Cerebellar nuclear complex (tissue), 1 donor: Measurements from ENCODE around the gene SH3GLB2.
"Not testable (repeated sequence)": the region's sequence is repeated elsewhere in the genome, so short reads cannot be mapped to it uniquely, and the experiment has no call there.

Experiments used
- DNase-seq, 2 experiments: peaks; one replicate each; lab custom pipeline; 2025; lab: John Stamatoyannopoulos, UW

Gene SH3GLB2

DNA sequence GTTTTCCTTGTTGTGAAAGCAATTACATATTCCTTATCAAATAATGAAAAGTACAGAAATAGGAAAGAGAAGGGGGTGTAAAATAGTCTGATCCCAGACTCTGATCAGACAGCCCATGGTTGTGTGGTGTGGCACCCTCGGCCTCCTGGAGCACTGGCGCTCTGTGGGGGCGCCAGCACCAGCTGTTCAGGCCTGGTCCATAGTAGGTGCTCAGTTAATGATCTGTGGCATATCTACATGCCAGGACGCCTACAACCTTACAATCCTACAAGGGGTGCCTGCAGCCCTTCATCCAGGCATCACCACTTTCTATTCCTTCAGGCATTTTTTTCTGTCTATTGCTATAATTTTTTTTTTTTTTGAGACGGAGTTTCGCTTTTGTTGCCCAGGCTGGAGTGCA lies 24.9 kb upstream of the SH3GLB2 start:
- no peak for DNase-seq

DNA sequence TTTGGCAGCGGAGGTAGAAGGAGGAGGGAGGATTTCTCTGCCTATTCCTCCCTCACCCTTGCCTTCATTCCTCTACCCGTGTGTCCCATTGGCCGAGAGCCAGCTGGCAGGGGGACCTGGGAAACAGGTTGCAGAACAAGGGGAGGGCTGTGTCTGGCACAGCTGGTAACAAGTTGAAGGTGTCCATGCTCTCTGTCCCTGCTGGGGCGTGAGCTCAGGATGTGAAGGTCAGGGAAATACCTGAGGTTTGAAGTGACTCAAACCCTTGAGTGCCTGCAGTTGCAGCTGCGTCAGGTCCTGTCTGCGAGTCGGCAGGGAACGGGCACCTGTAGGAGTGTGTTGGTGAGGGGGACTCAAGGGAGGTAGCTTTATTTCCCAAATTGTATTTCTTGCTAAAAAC lies 24.5 kb upstream of the SH3GLB2 start:
- peak in 1 of 2 experiments; percentile 44 for DNase-seq

DNA sequence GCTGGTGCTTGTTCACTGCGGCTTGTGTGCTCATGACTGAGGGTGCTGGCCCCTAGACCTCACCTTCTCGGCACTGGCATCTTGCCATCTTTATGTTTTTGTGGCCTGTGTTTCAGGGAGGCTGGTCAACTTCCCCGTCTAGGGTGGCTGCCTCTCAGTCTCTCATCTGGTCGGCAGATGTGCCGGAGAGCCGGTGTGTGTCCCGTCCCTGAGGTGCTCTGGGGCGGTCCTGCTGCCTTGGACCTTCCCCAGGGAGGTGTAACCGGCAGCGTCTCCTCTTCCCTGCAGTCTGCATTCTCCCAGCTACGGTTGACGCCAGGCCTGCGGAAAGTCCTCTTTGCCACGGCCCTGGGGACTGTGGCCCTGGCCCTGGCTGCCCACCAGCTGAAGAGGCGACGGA lies 13.9 kb upstream of the SH3GLB2 start:
- no peak for DNase-seq

DNA sequence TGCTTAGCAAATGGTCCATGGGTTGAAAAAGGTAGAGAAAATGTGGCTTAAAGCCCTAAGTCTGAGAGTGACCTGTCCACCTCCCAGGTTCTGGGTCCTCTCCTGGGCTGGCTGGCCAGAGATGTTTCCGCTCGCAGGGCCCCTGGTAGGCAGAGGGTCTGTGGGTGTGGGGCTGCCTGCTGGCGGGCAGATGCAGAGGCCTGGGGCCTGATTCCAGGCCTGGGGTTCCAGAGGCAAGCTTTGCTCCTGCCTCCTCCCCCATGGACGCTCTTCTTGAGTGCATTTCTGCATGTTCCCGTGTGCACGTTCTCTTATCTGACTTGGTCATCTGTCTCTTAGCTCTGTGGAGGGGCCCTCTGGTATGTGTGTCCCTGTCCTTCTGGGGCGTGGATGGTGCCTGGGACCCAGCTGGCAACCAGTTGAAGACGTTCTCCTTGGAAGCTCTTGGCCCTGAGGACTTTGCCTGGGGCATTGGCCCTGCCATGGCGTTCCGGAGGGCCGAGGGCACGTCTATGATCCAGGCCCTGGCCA lies 12.0 kb upstream of the SH3GLB2 start:
- no peak for DNase-seq

DNA sequence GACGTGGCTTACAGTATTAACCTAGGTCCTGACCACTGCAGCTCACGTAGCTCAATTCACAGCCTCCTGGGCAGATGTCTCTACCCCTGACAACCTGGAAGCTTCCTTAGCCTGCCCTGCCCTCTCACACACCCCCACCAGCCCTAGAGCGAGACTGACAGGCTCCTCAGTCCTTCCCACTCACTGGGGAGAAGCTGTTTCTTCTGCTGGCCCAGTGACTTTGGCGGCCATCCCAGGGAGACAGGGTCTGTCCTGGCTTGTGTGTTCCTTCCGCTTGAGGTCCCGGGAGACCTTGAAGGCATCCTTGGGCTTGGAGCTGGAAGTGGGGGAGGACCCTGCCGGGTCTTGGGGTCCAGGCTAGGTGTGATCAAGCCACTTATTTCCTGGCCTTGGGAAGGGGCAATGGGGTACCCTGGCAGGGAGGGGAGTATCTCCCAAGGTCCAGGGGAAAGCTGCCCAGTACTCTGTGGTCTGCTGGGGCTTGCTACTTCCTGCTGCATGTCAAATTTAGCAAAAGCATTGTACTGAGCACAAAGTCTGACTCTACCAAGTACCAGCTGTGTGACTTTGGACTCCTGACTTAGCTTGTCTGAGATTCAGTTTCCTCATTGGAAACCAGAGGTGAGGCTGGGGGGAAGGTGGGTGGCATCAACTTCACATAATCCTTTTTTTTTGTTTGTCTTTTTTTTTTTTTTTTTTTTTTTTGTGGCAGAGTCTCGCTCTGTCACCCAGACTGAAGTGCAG lies 10.2 kb upstream of the SH3GLB2 start:
- no peak for DNase-seq

DNA sequence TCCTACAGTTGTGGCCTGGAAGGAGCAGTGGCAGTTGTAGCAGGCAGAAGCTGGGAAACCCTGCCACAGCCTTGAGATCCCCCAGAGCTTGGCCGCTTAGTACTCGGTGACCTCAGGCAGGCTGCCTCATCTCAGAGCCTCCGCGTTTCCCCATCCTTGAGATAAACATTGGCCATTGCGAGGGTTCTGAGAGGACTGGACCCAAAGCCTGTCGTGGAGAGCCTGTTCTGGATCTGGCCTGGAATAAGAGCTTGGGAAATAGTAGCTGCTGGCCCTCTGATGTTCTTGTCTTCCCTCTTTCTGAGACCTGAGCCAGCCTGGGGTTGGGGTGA lies 9.6 kb upstream of the SH3GLB2 start:
- no peak for DNase-seq

DNA sequence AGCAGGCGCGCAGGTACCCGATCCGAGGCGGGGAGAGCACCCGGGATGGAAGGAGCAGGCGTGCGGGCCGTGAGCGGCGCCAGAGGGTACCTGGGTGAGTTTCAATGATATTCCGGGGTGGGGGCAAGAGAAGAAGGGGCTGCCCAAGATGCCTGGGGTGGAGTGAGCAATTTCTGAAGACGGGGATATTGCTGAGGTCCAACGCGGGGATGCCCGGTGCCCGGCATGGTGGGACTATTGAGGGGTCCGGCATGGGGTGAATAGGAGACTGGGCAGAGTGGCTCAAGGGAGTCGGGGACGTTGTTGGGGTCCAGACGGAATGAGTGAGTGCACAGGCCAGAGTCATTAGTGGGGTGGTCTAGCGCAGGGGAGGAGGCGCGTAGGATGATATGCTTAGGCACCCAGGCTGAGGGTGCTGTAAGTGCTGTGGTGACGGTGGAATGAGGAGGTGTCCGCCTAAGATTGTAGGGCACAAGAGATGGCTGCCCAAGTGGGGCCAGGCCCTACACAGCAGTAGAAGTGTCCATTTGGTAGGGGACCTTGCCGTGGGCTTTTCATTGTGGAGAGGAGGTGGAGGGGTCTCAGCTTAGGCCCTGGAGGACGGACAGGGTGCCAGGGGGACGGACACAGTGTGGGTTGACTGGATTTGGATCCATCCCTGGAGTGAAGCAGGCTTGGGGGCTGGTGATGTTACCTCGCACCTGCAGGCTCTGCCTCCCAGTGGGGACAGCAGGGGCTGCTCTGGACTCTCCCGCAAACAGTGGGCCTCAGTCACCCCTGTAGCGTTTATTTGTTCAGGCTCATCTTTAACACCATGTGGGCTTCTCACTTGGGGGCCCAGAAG lies 9.0 kb upstream of the SH3GLB2 start:
- no peak for DNase-seq

DNA sequence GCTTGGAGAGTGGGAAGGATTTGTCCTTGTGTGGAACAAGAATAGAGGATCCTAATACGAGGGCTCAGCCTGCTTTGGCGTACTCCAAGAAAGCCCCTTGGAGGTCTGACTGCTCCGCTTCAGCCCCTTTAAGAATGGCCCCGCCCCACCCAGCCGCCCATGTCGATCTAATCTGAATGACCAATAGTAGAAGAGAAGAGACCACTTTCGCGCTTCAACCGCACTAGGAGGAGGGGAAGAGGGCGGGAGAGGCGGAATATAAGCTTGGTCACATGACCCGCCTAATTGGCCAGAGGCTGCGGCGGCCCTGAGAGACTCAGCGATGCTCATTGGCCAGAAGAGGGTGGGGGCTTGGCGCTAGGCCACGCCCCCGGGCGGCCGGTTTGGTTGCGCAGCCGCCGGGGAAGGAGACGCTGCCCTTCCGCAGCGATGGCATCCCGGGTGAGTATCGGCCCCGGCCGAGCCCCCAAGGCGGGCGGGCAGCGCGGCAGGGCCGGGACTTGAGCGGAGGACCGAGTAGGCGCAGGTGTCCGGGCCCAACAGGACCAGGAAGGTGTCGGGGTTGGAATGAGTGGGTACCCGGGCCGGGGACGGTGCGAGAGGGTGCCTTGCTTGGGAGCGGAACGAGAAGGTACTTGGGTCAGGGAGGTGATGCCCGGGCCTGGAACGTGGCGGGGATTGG lies 8.3 kb upstream of the SH3GLB2 start, which contains the start of gene MIGA2:
TSS of gene MIGA2 (plus strand) at position 386 of the 682 bp plus-strand sequence. CDS start 3,969 bp downstream, outside the sequence.
- peak; percentile 98 to 99 for DNase-seq

DNA sequence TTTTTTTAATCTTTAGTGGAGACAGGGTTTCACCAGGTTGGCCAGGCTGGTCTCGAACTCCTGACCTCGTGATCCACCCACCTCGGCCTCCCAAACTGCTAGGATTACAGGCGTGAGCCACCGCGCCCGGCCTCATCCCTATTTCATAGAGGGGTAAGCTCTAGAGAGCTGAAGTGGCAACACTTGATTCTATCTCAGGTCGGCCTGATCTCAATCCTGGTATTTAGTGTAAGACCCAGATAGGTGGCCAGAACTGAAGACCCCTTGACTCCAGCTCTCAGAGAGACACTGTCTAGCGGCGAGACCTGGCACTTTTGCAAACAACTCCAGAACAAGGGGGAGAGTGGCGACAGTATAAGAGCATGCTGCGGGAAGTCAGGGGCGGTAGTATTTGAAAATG lies 7.7 kb upstream of the SH3GLB2 start:
- DNase-seq: not testable (repeated sequence)

DNA sequence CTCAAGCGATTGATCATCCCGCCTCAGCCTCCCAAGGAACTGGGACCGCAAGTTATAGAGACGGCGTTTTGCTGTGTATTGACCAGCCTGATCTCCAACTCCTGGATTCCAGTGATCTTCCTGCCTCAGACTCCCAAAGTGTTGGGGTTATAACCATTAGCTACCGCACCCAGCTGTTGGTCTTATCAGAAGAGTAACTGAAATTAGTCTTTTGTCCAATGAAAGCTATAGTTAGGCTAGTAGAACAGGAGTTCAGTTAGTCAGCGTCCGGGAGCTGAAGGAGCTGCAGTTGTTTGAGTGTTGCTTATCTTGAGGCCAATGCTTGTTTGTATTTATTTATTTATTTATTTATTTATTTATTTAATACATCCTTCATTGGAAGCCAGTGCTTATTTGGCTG lies 5.1 kb upstream of the SH3GLB2 start:
- DNase-seq: no peak

DNA sequence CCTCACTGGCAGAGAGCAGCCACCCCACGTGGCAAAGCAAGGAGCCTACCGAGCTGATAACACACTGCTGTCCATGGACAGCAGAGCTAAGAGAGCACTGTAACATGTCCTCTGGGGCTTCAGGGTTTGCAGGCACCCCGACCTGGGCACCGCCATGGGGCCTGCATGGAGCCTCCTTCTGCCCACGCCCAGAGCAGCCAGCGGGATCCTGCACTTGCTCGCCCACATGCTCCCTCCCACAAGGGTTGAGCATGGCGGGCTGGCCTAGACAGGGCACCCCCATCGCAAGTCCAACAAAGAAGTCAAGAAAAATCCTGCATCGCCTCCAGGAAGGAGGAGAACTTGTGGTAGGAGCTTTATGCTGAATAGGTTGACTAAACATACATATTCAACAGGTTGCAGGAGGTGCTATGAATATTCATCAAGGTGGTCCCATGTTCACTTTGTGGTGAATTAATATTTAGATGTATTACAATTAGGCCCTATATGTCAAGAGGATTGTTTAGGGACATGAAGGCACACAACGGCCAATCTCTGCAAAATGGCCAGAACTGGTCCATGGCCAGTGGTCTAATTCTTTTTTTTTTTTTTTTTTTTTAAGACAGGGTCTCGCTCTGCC lies 4.5 kb upstream of the SH3GLB2 start:
- DNase-seq: no peak

DNA sequence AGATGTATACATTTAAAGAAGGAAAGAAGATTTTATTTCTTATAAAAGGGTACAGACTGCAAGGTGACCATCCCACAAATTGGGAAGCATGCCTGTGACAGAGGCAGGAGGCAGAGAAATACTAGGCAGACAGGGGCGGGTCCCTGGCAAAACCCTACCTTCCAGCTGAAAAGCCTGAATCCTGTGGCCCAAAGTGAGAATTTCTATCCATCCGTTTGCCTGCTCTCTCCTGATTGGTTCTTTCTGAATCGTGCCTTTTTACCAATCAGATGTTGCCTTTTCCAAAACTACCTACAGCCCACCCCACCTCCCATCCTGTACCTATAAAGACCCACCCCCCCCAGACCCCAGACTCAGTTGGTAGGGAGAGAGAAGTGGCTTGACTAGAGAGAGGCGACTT lies 3.4 kb upstream of the SH3GLB2 start:
- DNase-seq: no peak

DNA sequence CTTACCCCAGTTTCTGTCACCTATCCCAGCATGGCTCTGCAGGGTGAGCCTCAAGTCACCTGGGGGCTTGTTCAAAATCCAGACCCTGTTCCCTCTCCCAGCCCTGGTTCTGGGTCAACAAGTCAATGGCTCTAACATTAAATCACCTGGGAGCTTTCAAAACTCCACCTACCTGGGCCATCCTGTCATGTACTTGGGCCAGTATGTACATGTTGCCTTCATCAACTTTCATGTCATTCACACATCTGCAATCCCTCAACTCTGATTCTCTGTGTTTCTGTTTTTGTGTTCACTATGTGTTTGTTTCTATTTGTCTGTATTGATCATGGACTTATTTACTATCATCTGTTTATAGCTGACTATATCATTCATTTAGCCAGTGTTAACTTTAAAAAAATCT lies 2.1 kb upstream of the SH3GLB2 start:
- no peak for DNase-seq

DNA sequence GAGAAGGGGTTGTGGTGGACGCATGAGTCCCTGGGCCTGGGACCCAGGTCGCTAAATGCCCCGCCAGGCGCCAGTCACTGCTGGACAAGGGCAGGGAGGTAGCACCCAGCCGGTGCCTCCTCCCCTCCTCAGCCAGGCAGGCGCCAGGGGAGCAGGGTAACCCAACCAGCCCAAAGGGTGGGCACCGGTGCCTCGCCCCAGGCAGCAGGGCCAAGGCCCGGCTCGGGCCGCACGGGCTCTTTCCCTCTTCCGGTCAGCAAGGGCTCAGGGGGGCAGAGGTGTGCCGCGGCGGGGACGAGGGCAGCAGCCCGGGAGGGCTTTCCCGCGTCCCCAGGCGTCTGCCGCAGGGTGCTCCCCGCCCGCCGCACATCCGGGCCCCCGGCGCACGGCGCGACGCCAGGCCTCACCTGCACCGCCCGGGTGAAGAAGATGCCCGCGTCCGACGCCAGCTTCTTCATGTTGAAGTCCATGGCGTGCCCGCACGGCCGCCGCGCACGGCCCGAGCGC lies 393 bp downstream of the SH3GLB2 start:
- no peak for DNase-seq

DNA sequence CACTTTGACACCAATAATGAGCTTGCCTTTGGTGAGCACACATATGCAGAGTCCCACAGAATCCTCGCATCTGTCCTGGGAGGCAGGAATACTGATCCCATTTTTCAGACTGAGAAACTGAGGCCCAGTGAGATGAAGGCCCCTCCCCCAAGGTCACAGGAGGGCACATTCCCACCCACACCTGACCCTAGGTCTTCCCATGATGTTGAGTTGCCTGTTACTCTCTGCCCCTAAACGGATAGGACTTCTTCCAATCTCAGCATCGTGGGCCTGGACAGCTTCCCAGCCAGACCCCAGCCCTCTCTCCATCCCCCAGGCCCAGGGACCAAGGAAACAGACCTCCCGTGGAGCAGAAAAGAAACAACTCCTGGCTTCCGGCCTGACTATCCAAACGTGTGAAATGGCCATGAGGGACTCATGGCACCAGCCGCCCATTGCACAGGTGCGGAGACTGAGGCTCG lies 877 bp downstream of the SH3GLB2 start:
- DNase-seq: no peak

DNA sequence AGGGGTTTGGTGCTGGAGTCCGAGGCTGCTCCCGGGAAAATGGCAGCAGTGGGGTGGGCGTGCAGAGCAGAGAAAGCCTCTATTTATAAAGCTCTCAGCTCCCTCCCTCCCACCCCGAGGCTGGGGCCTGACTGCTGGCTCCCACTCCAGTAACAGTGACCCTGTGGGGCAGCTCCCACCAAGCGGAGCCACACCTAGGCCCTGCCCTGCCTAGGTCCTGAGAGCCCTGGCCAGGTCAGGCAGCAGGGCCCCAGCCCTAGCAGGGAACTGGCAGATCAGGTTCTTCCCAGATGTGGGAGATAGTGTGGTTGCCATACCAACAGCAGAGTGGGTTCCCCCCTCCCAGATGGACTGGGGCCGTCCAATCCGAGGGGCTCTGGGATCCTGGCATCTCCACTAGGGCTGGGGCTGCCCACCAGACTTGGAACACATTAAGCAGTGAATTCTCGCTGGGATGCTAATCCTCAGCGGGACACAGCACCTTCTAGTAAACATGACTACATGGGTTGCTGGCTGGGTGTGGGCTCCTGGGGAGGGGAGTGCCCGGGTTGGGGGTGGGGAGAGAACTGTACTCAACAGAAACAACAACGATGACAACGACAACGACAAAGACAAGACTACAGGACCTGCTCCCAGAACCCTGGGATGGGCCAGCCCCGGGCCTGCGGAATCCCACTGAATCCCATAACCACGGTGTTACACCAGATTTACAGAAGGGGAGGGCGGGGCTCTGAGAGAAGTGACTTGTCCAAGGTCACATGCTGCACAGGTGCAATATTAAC lies 1.5 kb downstream of the SH3GLB2 start:
- DNase-seq: no peak

DNA sequence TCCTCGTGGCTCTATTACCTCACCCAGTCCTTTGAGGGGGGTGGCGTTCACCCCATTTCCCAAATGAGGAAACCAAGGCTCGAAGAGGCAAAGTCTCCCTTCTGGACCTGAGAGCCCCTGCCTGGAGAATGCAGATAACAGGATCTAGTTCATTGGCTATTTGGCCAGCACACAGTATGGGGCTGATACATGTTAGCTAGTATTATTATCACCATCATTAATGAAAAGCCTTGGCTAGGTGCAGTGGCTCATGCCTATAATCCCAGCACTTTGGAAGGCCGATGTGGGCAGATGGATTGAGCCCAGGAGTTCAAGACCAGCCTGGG lies 4.3 kb downstream of the SH3GLB2 start:
- no peak for DNase-seq

DNA sequence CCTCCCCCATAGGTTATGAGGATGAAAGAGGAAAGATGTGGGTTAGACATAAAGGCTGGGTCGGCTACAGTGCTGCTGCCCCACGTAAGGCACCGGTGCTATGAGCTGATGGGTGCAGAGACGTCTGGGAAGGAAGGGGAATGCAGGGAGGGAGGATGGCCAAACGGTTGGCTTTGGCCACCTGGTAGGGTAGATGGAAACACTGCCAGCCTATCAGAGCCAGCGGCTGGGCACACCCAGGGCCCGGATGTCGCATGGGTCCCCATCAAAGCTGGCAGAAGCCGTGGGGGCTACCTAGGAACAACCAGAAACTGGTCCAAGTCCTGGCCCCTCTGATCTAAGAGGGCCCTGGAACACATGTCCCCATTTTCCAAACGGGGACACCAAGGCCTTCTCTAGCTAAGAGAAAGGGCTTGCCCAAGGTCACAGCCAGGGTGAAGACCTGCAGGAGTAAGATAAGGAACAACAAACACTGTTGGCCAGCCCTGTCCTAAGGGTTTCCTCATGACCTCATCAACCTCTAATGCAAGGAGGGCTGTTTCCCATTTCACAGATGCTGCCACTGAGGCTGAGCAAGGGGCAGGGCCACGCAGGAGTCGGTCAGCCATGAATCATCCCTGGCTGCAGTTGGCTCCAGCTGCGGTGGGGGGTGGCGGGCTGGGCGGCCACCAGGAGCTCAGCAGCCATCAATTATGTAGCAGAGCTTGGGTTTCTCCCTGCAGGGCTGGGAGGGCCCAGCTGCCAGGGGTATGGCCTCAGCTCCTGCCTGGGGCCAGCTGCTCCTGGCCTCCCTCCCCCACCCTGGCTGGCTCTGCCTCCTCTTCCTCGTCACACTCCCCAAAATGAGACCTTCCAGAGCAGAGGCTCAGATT lies 4.9 kb downstream of the SH3GLB2 start:
- no peak for DNase-seq

DNA sequence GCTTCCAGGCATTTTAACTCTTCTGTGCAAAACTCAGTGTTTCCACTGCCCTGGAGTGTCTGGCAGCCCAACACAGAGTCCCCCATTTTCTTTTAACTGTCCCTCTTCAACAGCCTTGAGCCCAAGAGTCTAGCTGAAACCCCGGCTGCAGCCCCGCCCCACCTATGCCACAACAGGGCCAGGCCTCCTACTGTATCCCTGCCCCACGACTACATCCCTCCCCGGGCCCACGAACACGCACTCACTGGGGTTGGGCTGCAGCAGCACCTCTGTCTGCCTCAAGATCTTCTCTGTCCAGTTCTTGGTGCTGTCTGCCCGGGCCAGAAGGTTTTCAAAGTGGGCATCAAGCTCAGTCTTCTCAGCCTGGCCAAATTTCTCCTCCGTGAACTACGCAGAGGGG lies 6.1 kb downstream of the SH3GLB2 start:
- DNase-seq: no peak

DNA sequence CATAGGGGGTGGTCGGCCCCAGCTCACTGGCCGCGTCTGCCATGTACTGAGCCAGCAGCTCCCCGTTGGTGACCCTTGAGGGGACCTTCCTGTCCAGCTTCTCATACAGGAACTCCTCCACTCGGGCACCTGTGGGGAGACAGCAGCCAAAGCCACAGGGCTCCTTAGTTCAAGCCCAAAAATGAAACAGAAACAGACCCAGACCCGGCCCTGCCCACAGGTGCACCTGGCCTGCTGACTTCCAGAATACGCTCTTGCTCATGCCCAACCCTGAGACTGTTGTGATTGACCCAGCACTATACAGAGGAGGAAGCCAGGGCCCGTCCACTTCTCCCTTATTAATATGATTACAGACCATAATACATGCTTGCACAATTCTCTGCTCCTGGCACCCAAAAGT lies 7.0 kb downstream of the SH3GLB2 start:
- no peak for DNase-seq
